ENCODE data around the gene CCN2.

The CCN2 gene

DNA sequence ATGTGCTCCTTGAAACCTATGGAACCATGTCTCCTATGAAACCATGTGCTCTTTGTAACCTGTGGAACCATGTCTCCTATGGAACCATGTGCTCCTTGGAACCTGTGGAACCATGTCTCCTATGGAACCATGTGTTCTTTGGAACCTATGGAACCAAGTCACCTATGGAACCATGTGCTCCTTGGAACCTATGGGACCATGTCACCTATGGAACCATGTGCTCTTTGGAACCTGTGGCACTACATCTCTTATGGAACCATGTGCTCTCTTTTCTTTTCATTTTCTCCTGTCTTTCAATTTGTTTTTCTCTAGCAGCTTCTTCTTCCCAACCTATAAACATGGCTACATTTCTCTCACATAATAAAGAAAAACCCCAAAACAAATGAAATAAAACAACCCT lies 11.9 kb upstream of the CCN2 start:
- no peak for DNase-seq

GRCh38 chr6:131960371-131961133 lies 9.4 kb upstream of the CCN2 start:
- DNase-seq: no peak

- no peak for DNase-seq
Measured at GRCh38 chr6:131958542-131959470, 7.6 kb upstream of the CCN2 start.

GRCh38 chr6:131958095-131958494 lies 6.9 kb upstream of the CCN2 start:
- no peak for DNase-seq

- DNase-seq: no peak
Measured at GRCh38 chr6:131955876-131956275, 4.7 kb upstream of the CCN2 start.

DNA sequence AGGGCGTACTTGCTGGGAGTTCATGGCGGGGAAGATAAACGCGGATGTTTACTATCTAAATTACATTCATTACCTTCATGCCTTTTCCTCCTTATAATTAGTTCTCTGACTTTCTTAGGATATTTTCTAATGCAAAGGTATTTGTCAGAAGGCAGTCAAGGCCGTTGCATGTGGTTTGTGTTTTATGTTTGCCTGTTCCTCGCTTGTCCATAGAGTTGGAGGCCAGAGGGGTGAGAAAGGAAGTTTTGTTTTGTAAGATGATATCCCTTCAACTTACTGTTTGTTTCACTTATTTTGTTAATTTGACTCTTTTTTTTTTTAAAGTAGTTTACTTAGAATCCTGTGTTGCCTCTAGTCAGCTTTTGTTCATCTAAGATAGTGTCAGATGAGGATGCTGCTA lies 4.0 kb upstream of the CCN2 start:
- DNase-seq: no peak

- no peak for DNase-seq
Measured at GRCh38 chr6:131954775-131955107, 3.6 kb upstream of the CCN2 start.

GRCh38 chr6:131954059-131954774 lies 3.0 kb upstream of the CCN2 start:
- no peak for DNase-seq

GRCh38 chr6:131952886-131953509 lies 1.8 kb upstream of the CCN2 start:
- no peak for DNase-seq

DNA sequence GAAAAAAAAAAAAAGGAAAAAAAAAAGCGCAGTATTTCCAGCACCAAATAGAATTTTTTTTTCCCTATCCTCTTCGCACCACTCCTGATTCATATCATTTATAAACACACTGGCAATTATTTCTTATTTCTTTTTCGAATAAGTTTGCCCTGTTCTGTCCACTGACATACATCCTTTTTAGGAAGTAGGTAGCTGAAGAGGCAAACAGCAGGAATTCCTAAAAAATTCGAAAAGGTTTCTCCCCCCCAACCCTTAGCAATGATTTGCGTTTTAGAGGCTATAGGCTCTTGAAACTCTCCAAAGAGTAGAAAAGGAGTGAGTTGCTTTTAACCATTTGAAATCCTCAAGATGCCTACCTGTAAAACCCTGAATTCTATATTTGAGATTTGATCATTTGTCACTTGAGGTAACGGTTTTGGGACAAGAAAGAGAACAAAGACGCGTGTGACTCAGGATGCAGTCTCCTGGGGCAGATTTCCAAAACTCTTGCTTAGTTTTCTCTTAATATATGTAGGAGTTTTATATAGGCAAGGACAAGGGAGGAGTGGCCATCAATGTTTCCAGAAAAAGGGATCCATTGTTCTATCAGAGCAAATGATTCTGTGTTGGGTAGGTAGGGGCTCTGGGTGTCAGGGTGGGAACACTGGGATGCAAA lies 531 bp upstream of the CCN2 start:
- no peak for DNase-seq

DNA sequence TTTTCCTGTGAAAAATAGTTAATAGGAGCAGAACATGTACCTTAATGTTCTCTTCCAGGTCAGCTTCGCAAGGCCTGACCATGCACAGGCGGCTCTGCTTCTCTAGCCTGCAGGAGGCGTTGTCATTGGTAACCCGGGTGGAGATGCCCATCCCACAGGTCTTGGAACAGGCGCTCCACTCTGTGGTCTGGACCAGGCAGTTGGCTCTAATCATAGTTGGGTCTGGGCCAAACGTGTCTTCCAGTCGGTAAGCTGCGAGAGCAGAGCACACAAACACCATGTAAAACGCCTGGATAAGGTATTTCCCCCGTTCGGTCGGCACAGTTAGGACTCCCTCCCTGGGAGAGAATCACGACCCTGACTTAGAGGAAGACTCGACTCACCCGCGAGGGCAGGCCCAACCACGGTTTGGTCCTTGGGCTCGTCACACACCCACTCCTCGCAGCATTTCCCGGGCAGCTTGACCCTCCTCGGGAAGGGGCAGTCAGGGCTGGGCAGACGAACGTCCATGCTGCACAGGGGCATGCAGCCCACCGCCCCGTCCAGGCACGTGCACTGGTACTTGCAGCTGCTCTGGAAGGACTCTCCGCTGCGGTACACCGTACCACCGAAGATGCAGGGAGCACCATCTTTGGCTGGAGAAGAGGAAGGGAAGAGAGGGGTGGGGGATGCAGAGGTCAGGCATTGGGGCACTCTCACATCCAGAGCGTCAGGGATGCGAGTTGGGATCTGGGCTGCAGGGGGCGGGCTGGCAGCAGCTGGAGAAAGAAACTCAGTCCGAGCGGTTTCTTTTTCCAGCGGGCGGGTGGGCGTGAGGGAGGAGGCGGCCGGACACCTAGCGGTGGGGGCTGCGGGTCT lies 1.0 kb downstream of the CCN2 start:
- DNase-seq: no peak

DNA sequence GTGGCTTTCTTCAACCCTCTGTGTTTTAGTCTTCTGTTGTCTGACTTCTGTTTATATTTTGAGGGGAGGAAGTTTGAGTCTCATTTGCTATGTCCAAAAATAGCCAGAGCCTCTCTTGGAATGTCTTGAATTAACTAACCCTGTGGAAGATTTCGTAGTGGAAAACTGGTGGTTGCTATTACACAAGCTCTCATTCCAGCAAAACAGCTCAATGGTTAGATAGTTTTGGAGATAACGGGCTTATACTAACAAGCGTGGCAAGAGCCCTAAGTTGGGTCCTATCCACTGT lies 1.6 kb downstream of the CCN2 start:
- DNase-seq: no peak

DNA sequence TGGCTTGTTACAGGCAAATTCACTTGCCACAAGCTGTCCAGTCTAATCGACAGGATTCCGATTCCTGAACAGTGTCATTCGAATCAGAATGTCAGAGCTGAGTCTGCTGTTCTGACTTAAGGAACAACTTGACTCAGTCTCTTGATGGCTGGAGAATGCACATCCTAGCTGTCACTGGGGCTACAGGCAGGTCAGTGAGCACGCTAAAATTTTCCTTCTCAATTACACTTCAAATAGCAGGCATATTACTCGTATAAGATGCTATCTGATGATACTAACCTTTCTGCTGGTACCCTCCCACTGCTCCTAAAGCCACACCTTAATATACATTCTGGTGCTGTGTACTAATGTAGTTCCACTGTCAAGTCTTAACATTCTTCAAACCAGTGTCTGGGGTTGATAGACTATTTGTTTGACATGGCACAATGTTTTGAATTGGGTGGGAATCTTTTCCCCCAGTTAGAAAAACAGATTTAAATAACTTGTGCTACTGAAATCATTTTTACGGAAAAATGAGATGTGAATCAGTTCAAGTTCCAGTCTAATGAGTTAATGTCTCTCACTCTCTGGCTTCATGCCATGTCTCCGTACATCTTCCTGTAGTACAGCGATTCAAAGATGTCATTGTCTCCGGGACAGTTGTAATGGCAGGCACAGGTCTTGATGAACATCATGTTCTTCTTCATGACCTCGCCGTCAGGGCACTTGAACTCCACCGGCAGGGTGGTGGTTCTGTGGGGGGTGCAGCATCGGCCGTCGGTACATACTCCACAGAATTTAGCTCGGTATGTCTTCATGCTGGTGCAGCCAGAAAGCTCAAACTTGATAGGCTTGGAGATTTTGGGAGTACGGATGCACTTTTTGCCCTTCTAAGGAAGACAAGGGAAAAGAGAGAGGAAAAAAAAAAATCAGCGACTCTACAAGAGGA lies 2.2 kb downstream of the CCN2 start:
- DNase-seq: no peak

- DNase-seq: no peak
Measured at GRCh38 chr6:131947986-131948661, 3.0 kb downstream of the CCN2 start.

DNA sequence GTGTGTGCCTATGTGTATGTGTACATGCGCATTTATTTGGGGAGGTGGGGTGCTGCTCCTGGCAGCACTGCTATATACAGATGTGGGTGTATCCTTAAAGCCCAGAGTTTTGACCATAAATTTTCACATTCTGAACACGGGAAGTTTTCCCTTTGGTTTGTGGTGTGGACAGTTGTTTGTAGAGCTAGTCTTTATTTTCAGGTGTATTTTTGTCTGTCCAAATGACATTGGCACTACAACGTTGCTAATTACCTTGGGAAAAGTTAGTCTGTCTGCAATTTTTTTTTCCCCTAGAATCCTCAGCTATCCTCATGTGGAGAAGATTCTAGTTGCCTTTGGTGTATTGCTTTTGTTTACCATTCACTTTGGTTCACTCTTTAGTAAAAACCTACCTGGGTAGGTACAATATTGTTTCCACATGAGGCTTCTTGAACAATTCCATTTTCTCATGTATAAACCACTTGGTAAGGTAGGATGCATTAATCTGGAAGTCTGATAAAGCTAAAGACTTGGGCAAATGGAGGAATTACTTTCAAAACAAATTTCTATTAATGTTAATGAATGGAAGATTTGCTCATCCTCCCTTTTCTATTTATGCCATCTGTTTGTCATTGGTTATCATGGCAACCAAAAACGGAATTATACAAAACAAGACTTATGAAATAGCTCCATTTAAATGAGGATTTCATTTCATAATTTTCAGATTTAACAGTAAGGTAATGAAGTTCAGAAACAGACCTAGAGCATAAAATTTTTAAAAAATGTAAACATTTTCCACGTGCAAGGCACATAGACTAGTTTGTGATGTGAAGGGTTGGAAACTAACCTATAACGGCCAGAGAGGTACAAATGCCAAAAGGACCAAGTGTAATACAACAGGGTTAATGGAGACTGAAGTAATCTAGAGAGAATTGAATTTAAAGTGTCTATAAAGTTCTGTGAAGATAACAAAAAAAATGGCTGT lies 3.9 kb downstream of the CCN2 start:
- no peak for DNase-seq

DNA sequence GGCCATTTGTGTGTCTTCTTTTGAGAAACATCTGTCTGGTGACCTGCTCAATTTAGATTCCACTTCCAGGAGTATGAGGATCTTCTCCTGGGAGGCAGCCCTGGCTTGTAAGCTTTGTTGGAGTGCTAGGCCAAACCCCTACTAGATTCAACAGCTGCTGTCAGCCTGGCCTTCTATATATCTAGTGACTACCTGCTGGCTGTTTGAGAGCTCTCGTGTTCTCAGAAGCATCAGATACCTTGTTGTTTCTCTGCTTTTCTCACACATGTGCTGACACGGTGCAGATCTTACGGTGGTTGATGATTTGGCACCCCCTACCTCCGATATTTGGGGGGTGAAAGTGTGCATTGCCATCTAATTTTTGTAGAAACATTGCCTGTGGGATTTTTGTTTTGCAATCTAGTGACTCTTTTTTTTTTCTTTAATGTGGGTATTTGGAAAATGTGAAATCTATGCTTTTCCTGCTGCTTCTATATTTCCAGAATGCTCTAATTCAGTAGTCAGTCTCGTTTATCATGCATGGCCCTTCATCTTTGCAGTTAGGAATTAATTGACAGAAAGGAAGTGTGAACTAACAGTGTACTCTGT lies 4.7 kb downstream of the CCN2 start:
- no peak for DNase-seq

DNA sequence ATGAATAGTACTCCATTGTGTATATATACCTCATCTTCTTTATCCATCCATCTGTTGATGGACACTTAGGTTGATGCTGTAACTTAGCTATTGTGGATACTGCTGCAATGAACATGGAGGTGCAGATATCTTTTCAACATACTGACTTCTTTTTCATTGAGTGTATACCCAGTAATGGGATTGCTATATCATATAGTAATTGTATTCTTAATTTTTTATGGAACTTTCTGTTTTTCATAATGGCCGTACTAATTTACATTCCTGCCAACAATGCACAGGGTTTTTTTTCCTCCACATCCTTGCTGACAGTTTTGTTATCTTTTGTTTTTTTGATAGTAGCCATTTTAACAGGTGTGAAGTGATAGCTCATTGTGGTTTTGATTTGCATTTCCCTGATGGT lies 5.2 kb downstream of the CCN2 start:
- no peak for DNase-seq
